ENCODE measurements around the gene RNF223. TPM values are rescaled to one million over a fixed set of nuclear protein-coding genes. Genes with fewer than 3 reads are reported as not detected.

Gene RNF223
- total RNA-seq, 1 experiment from 2014 or later, result 6.3 TPM

- no peaks in the 10 kb centered on the region for H3K36me3 ChIP-seq (ENCODE audit: control insufficient read depth in 1 of 2, insufficient read depth in 2 of 2, low read length in 2 of 2)
- no peak overlapping the region for H3K9ac ChIP-seq (ENCODE audit: low read length)
- ATAC-seq, result no peak
- H3K4me2 ChIP-seq (ENCODE audit: low read length), result no peak overlapping the region
- CTCF ChIA-PET, result no interaction called here
- H3K27ac ChIP-seq (ENCODE audit: low read depth, low read length), result no peak overlapping the region
- TF ChIP-seq POLR2AphosphoS5 (IDR thresholded peaks at IDR 0.05; ENCODE audit: low read depth, low read length), result no peak
- no peak for TF ChIP-seq REST (IDR thresholded peaks at IDR 0.05; ENCODE audit: low read depth)
- TF ChIP-seq EZH2 (IDR thresholded peaks at IDR 0.05), result no peak
- TF ChIP-seq TCF7L2 (IDR thresholded peaks at IDR 0.05; ENCODE audit: borderline replicate concordance, extremely low read depth, insufficient read depth, insufficient read length), result no peak
- no peak for TF ChIP-seq ZFX (IDR thresholded peaks at IDR 0.05)
- TF ChIP-seq CBX3 (IDR thresholded peaks at IDR 0.05; ENCODE audit: low read depth), result no peak
- TF ChIP-seq YY1 (IDR thresholded peaks at IDR 0.05; ENCODE audit: extremely low read depth, insufficient replicate concordance, low read depth, low read length), result no peak
- TF ChIP-seq ELF1 (IDR thresholded peaks at IDR 0.05; ENCODE audit: borderline replicate concordance, low read depth), result no peak
- no peak for TF ChIP-seq ATF3 (IDR thresholded peaks at IDR 0.05)
- TF ChIP-seq ZNF274 (IDR thresholded peaks at IDR 0.05; ENCODE audit: low read depth, low read length), result no peak
- TF ChIP-seq EZH2phosphoT487 (IDR thresholded peaks at IDR 0.05; ENCODE audit: borderline replicate concordance), result no peak
- TF ChIP-seq CTCF (IDR thresholded peaks at IDR 0.05 in 2 of 3, conservative IDR thresholded peaks at IDR 0.05 in 1 of 3; ENCODE audit: borderline replicate concordance in 1 of 3, insufficient read depth in 1 of 3, low read depth in 2 of 3, low read length in 2 of 3), result no peak
- TF ChIP-seq SP1 (IDR thresholded peaks at IDR 0.05; ENCODE audit: low read depth), result no peak
- no peak for TF ChIP-seq SIN3A (IDR thresholded peaks at IDR 0.05; ENCODE audit: low read depth)
- TF ChIP-seq FOSL1 (IDR thresholded peaks at IDR 0.05; ENCODE audit: low read depth), result no peak
- no peak for TF ChIP-seq JUND (IDR thresholded peaks at IDR 0.05)
- no peak for TF ChIP-seq CEBPB (IDR thresholded peaks at IDR 0.05; ENCODE audit: low read depth)
- POLR2A ChIA-PET, result no interaction called here
- no peaks in the 10 kb centered on the region for H3K9me3 ChIP-seq (ENCODE audit: control insufficient read depth in 1 of 2, insufficient read depth in 1 of 2, low read depth in 1 of 2, low read length in 2 of 2)
- no peak for DNase-seq (ENCODE audit: low read depth, low spot score)
- no peaks in the 10 kb centered on the region for H3K79me2 ChIP-seq (ENCODE audit: insufficient read depth, low read length)
- no peaks in the 10 kb centered on the region for H3K27me3 ChIP-seq (ENCODE audit: insufficient read depth, low read length)
- no peak overlapping the region for H2AFZ ChIP-seq (ENCODE audit: low read depth, low read length, poor library complexity, severe bottlenecking)
- no peaks in the 10 kb centered on the region; a peak in 1 of 4 replicates for H3K4me1 ChIP-seq (ENCODE audit: control insufficient read depth in 1 of 2, insufficient read depth in 2 of 2, low read length in 2 of 2)
- no TSS peak for BruUV-seq (replicated peaks)
- intact Hi-C loops (cut with micrococcal nuclease), result no loop called here
- no peaks in the 10 kb centered on the region for H3K9me2 ChIP-seq (ENCODE audit: insufficient read depth)
- H4K20me1 ChIP-seq (ENCODE audit: insufficient read depth), result no peaks in the 10 kb centered on the region
- H3K4me3 ChIP-seq (replicated peaks in 1 of 2; ENCODE audit: low read depth in 1 of 2, low read length in 2 of 2), result no peak overlapping the region
- RAD21 ChIA-PET (ENCODE audit: low non-redundant PET in 1 of 2, low total read pairs in 2 of 2, uncharacterized antibody in 2 of 2, unreplicated experiment in 2 of 2), result no interaction called here
Measured at GRCh38 chr1:1093610-1093943, 19.5 kb upstream of the RNF223 start.
